Measurements from ENCODE around the gene SLC12A8.

The SLC12A8 gene

GRCh38 chr3:125143982-125144652 lies 68.4 kb downstream of the SLC12A8 start:
- TF ChIP-seq CTCF (IDR thresholded peaks at IDR 0.05; ENCODE audit: borderline replicate concordance, control extremely low read depth, extremely low read depth, insufficient read depth, missing control alignments) = no peak
- DNase-seq (ENCODE audit: low spot score) = no peak
- in situ Hi-C loops (cut with MboI; ENCODE audit: low sequenced_read_pairs, unreplicated experiment) = no loop called here

- no peak for DNase-seq (ENCODE audit: low spot score)
- in situ Hi-C loops (cut with MboI; ENCODE audit: low sequenced_read_pairs, unreplicated experiment) = no loop called here
- no peak for TF ChIP-seq CTCF (IDR thresholded peaks at IDR 0.05; ENCODE audit: borderline replicate concordance, control extremely low read depth, extremely low read depth, insufficient read depth, missing control alignments)
These were observed 69.0 kb downstream of the SLC12A8 start for GRCh38 chr3:125143538-125143937.

- TF ChIP-seq CTCF (IDR thresholded peaks at IDR 0.05; ENCODE audit: borderline replicate concordance, control extremely low read depth, extremely low read depth, insufficient read depth, missing control alignments) = no peak
- in situ Hi-C loops (cut with MboI; ENCODE audit: low sequenced_read_pairs, unreplicated experiment) = no loop called here
These were observed 69.6 kb downstream of the SLC12A8 start for GRCh38 chr3:125142940-125143339.

GRCh38 chr3:125142420-125142778 lies 70.1 kb downstream of the SLC12A8 start:
- no peak for TF ChIP-seq CTCF (IDR thresholded peaks at IDR 0.05; ENCODE audit: borderline replicate concordance, control extremely low read depth, extremely low read depth, insufficient read depth, missing control alignments)
- DNase-seq (ENCODE audit: low spot score) = no peak
- in situ Hi-C loops (cut with MboI; ENCODE audit: low sequenced_read_pairs, unreplicated experiment) = no loop called here

More at GRCh38 chr3:125142940-125143339, 69.6 kb downstream of the SLC12A8 start:
- DNase-seq (ENCODE audit: low spot score) = no peak

DNA sequence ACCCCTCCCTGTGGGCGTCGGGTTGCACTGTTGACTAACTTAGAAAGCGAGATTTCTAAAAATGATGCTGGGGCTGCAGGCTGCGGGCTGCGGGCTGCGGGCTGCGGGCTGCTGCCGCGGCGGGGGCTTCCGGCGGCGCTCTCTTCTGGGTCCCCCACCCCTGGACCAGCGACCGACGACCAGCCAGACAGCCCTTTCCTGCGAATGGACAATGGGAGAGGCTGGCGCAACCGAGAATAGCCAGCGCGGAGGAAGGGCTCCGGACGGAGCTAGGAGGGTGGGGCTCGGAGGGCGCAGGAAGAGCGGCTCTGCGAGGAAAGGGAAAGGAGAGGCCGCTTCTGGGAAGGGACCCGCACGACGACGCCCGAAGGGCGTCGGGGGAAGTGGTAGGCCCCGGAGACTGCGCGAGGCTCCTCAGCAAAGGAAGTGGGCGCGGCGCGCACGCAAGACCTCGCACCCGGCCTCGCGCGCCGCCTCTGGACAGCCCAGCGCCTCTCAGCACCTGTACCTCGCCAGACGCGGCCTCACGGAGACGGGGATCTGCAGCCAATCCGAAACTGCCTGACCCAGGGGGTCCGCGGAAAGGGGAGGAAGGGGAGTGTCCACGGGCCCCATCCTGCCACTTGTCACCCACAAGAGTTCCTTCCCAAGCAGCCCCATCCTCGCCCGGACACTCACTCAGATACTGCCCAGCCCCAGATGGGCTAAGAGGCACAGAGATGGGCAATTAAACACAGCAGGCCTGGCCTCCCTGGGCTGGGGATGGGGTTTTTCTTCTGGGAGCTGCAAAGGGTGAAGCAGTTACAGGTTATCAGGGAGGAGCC lies 70.7 kb downstream of the SLC12A8 start:
- in situ Hi-C loops (cut with MboI; ENCODE audit: low sequenced_read_pairs, unreplicated experiment) = no loop called here
- DNase-seq (ENCODE audit: low spot score) = peak; percentile 88
- peak; percentile 58 for TF ChIP-seq CTCF (IDR thresholded peaks at IDR 0.05; ENCODE audit: borderline replicate concordance, control extremely low read depth, extremely low read depth, insufficient read depth, missing control alignments)

- DNase-seq (ENCODE audit: low spot score) = peak; percentile 51
- in situ Hi-C loops (cut with MboI; ENCODE audit: low sequenced_read_pairs, unreplicated experiment) = no loop called here
- TF ChIP-seq CTCF (IDR thresholded peaks at IDR 0.05; ENCODE audit: borderline replicate concordance, control extremely low read depth, extremely low read depth, insufficient read depth, missing control alignments) = no peak
These were observed 71.5 kb downstream of the SLC12A8 start for GRCh38 chr3:125140818-125141595.
